A549 treated with Hydrocortisone at 1 μM for 4 hours (cell line): ENCODE results near the gene NPAS1. TPM values are rescaled to one million over a fixed set of nuclear protein-coding genes. Genes with fewer than 3 reads are reported as not detected.

Experiments
- total RNA-seq: library from RNA; stranded (reverse); fragments of 200-300 nt; extraction: Qiagen RNA extraction; gene quantifications from 5 replicates; pipeline ENCODE4 v1.2.3, GENCODE V29; 2022

The NPAS1 gene, protein sequence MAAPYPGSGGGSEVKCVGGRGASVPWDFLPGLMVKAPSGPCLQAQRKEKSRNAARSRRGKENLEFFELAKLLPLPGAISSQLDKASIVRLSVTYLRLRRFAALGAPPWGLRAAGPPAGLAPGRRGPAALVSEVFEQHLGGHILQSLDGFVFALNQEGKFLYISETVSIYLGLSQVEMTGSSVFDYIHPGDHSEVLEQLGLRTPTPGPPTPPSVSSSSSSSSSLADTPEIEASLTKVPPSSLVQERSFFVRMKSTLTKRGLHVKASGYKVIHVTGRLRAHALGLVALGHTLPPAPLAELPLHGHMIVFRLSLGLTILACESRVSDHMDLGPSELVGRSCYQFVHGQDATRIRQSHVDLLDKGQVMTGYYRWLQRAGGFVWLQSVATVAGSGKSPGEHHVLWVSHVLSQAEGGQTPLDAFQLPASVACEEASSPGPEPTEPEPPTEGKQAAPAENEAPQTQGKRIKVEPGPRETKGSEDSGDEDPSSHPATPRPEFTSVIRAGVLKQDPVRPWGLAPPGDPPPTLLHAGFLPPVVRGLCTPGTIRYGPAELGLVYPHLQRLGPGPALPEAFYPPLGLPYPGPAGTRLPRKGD
- total RNA-seq, result 4.8 to 9.1 TPM (median 6.5 TPM) in 5 replicates

DNA sequence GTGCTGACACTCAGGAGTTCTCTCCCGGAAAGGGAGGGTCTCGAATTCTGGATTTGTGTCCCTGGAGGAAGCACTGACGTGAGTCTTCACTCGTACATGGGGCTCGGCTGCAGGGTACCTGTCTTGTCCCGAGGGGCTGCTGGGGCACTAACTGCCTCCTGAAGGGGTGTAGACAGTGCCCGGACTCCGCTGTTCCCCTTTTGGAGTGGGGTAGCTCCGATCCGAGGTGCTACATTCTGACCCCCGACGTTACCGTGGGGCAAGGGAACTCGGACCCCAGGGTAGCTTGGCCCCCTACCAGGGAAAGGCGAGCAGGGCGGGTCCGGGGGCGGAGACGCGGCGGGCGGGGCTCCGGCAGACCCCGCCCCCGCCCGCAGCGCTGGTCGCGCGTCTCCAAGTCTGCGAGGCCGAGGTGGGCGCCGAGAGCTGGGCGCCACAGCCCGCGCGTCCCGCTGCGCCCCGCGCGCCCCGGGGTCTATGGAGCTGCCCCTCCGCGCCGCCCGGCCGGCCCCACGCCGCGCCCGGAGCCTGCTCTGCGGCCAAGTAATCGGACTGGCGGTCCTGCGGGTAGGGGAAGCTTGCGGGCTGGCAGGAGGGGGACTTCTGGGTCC lies at the start of gene NPAS1:
Gene NPAS1, plus strand, starts transcription at position 407 of the 611 bp plus-strand sequence. CDS start 1,211 bp downstream, outside the sequence.

Other genes with a start within 250 kb of the NPAS1 start
- gene SLC1A5, start 231.2 kb upstream of the NPAS1 start, total RNA-seq, result 207 to 235 TPM (median 217 TPM) in 5 replicates
- gene AP2S1, start 169.0 kb upstream of the NPAS1 start, total RNA-seq, result 214 to 313 TPM (median 301 TPM) in 5 replicates
- gene ARHGAP35, start 158.8 kb upstream of the NPAS1 start, total RNA-seq, result 22.3 to 35.2 TPM (median 29.1 TPM) in 5 replicates
- 26.4 to 80.9 TPM (median 77.6 TPM) in 5 replicates for gene TMEM160, start 28.8 kb downstream of the NPAS1 start, total RNA-seq
- 20.1 to 27.0 TPM (median 21.0 TPM) in 5 replicates for gene ZC3H4, start 93.9 kb downstream of the NPAS1 start, total RNA-seq
- 197 to 260 TPM (median 209 TPM) in 5 replicates for gene SAE1, start 111.0 kb downstream of the NPAS1 start, total RNA-seq
- 16.3 to 29.6 TPM (median 27.1 TPM) in 5 replicates for gene BBC3, start 211.4 kb downstream of the NPAS1 start, total RNA-seq
- gene CCDC9, start 236.7 kb downstream of the NPAS1 start, total RNA-seq, result 21.7 to 26.3 TPM (median 23.8 TPM) in 5 replicates